GM23338 (cell line): Measurements from ENCODE around the gene MGLL.

Experiments used
- CREB1 ChIP-seq: fragments of 250-450 bp; sonication (Bioruptor Pico); IDR thresholded peaks from 2 replicates; pipeline ENCODE4 v1.5.0; 2020; ENCODE audit warnings: low read depth, mild to moderate bottlenecking, moderate library complexity
- ETS1 ChIP-seq: IDR thresholded peaks from 2 replicates; pipeline ENCODE4 v1.6.1; 2016; ENCODE audit warnings: antibody characterized with exemption
- EZH2 ChIP-seq: fragments of 200-600 bp; sonication (generic); IDR thresholded peaks from one replicate; pipeline ENCODE4 v1.8.0; 2017; ENCODE audit warnings: antibody characterized with exemption, mild to moderate bottlenecking, low read depth; ENCODE audit not compliant: unreplicated experiment
- EZH2phosphoT487 ChIP-seq: fragments of 200-600 bp; sonication (generic); IDR thresholded peaks from one replicate; pipeline ENCODE4 v1.8.1; 2018; ENCODE audit warnings: antibody characterized with exemption; ENCODE audit not compliant: unreplicated experiment
- JUNB ChIP-seq: IDR thresholded peaks from one replicate; pipeline ENCODE4 v1.6.1; 2016; ENCODE audit warnings: antibody characterized with exemption; ENCODE audit not compliant: unreplicated experiment
- NANOG ChIP-seq: IDR thresholded peaks from 2 replicates; pipeline ENCODE4 v1.6.1; 2016; ENCODE audit warnings: antibody characterized with exemption, borderline replicate concordance
- POLR2AphosphoS5 ChIP-seq: IDR thresholded peaks from 2 replicates; pipeline ENCODE4 v1.6.1; 2016; ENCODE audit warnings: antibody characterized with exemption, low read depth
- STAT1 ChIP-seq: IDR thresholded peaks from one replicate; pipeline ENCODE4 v1.6.1; 2016; ENCODE audit warnings: antibody characterized with exemption; ENCODE audit not compliant: unreplicated experiment
- ZNF114 ChIP-seq: fragments of 250-450 bp; sonication (Bioruptor Pico); IDR thresholded peaks from 2 replicates; pipeline ENCODE4 v1.5.0; 2020; ENCODE audit warnings: mild to moderate bottlenecking, moderate library complexity
- ZNF331 ChIP-seq: fragments of 250-450 bp; sonication (Bioruptor Pico); IDR thresholded peaks from 2 replicates; pipeline ENCODE4 v1.5.0; 2020; ENCODE audit warnings: low read depth, mild to moderate bottlenecking, moderate library complexity
- TF ChIP-seq, protein P1 (sequence below), 2 experiments: fragments of 200-600 bp in 1 of 2; sonication (generic) in 1 of 2; conservative IDR thresholded peaks; 2 replicates each; pipeline versions ENCODE4 v1.5.1 to v1.6.1; 2016 to 2017; ENCODE audit warnings: antibody characterized with exemption in 2 of 2, low read depth in 2 of 2, mild to moderate bottlenecking in 2 of 2, moderate library complexity in 1 of 2
- TF ChIP-seq, protein P2 (sequence below): IDR thresholded peaks from one replicate; pipeline ENCODE4 v1.6.1; 2018; ENCODE audit warnings: antibody characterized with exemption; ENCODE audit not compliant: unreplicated experiment

DNA sequence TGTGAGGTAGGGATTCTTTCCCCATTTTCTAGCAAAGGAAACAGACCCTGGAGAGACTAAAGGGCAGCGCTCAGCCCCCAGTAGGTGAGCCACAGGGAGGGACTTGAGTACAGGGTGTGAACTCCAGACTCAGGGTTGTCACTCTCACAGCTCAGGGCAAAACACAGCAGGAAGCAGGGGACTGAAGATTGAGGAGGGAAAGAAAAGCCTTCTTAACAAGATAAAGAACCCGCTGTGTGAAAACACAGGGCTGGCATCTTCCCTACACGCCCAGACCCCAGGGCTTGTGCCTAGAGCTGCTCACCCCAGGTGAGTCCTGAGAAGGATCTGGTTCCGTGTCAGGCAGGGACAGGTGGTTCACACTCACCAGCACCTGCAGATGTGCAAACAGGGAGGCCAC, 90.0 kb downstream of the MGLL start:
- TF ChIP-seq, protein P1, sequence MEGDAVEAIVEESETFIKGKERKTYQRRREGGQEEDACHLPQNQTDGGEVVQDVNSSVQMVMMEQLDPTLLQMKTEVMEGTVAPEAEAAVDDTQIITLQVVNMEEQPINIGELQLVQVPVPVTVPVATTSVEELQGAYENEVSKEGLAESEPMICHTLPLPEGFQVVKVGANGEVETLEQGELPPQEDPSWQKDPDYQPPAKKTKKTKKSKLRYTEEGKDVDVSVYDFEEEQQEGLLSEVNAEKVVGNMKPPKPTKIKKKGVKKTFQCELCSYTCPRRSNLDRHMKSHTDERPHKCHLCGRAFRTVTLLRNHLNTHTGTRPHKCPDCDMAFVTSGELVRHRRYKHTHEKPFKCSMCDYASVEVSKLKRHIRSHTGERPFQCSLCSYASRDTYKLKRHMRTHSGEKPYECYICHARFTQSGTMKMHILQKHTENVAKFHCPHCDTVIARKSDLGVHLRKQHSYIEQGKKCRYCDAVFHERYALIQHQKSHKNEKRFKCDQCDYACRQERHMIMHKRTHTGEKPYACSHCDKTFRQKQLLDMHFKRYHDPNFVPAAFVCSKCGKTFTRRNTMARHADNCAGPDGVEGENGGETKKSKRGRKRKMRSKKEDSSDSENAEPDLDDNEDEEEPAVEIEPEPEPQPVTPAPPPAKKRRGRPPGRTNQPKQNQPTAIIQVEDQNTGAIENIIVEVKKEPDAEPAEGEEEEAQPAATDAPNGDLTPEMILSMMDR (conservative IDR thresholded peaks at IDR 0.05; ENCODE audit: low read depth in 2 of 2), result no peak
- TF ChIP-seq, protein P2, sequence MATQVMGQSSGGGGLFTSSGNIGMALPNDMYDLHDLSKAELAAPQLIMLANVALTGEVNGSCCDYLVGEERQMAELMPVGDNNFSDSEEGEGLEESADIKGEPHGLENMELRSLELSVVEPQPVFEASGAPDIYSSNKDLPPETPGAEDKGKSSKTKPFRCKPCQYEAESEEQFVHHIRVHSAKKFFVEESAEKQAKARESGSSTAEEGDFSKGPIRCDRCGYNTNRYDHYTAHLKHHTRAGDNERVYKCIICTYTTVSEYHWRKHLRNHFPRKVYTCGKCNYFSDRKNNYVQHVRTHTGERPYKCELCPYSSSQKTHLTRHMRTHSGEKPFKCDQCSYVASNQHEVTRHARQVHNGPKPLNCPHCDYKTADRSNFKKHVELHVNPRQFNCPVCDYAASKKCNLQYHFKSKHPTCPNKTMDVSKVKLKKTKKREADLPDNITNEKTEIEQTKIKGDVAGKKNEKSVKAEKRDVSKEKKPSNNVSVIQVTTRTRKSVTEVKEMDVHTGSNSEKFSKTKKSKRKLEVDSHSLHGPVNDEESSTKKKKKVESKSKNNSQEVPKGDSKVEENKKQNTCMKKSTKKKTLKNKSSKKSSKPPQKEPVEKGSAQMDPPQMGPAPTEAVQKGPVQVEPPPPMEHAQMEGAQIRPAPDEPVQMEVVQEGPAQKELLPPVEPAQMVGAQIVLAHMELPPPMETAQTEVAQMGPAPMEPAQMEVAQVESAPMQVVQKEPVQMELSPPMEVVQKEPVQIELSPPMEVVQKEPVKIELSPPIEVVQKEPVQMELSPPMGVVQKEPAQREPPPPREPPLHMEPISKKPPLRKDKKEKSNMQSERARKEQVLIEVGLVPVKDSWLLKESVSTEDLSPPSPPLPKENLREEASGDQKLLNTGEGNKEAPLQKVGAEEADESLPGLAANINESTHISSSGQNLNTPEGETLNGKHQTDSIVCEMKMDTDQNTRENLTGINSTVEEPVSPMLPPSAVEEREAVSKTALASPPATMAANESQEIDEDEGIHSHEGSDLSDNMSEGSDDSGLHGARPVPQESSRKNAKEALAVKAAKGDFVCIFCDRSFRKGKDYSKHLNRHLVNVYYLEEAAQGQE, result no peak
- TF ChIP-seq POLR2AphosphoS5 (no peak), EZH2 (no peak), STAT1 (no peak), EZH2phosphoT487 (no peak), ZNF331 (no peak), CREB1 (CRISPR knock-in tag) (no peak), ETS1 (no peak), JUNB (no peak), ZNF114 (CRISPR knock-in tag) (no peak), NANOG (no peak)
